Vagina (tissue), 2 donors: Measurements from ENCODE around the gene MAD1L1.

Source experiments
- POLR2A ChIP-seq, 2 donors: fragments of 450-650 bp; IDR thresholded peaks; one replicate each; pipeline ENCODE4 v1.6.1; 2017; ENCODE audit warnings: antibody characterized with exemption in 2 of 2, mild to moderate bottlenecking in 2 of 2, moderate library complexity in 2 of 2
- POLR2AphosphoS5 ChIP-seq, 2 donors: sonication (generic); formaldehyde crosslinking; IDR thresholded peaks; one replicate each; pipeline ENCODE4 v1.9.0; 2017; ENCODE audit warnings: antibody characterized with exemption in 2 of 2, mild to moderate bottlenecking in 2 of 2, low read depth in 1 of 2; ENCODE audit not compliant: insufficient read depth in 1 of 2
- TF ChIP-seq, protein P1 (sequence below), 3 experiments: fragments of 450-650 bp in 2 of 3; fragments of 200-600 bp in 1 of 3; sonication (generic) in 1 of 3; IDR thresholded peaks; one replicate each; pipeline ENCODE4 v1.5.1; 2017 to 2019; ENCODE audit warnings: antibody characterized with exemption in 3 of 3, mild to moderate bottlenecking in 2 of 3, moderate library complexity in 2 of 3

DNA sequence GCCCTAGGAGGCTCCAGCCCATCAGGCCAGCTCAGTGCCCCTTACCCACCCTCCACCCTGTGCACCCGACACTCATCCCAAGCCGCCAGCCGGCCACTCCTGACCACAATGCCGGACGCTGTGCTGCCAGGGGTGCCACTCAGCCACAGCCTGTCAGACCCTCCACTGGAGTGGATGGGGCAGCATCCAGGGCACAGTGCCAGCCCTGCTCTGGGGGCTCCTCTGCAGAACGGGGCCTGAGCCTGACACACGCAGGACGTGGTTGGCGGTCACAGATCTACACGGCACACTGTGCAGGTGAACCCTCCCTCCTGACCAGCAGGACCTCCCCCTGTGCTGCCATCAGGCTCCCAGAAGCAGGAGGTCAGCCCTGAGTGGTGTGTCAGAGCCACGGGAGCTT, 114.7 kb downstream of the MAD1L1 start:
- TF ChIP-seq, protein P1, sequence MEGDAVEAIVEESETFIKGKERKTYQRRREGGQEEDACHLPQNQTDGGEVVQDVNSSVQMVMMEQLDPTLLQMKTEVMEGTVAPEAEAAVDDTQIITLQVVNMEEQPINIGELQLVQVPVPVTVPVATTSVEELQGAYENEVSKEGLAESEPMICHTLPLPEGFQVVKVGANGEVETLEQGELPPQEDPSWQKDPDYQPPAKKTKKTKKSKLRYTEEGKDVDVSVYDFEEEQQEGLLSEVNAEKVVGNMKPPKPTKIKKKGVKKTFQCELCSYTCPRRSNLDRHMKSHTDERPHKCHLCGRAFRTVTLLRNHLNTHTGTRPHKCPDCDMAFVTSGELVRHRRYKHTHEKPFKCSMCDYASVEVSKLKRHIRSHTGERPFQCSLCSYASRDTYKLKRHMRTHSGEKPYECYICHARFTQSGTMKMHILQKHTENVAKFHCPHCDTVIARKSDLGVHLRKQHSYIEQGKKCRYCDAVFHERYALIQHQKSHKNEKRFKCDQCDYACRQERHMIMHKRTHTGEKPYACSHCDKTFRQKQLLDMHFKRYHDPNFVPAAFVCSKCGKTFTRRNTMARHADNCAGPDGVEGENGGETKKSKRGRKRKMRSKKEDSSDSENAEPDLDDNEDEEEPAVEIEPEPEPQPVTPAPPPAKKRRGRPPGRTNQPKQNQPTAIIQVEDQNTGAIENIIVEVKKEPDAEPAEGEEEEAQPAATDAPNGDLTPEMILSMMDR (IDR thresholded peaks at IDR 0.05) = no peak
- no peak for TF ChIP-seq POLR2AphosphoS5 (IDR thresholded peaks at IDR 0.05; ENCODE audit: insufficient read depth in 1 of 2, low read depth in 1 of 2)
- TF ChIP-seq POLR2A (IDR thresholded peaks at IDR 0.05) = no peak
